Endodermal cell (in vitro differentiated cells): Measurements from ENCODE around the gene SLC22A14. TPM values are rescaled to one million over a fixed set of nuclear protein-coding genes. Genes with fewer than 3 reads are reported as not detected.

Experiments used
- DNase-seq: peaks from one replicate; pipeline ENCODE4 v3.0.0-alpha.2; 2017
- H3K27ac ChIP-seq: 2 replicates; pipeline ENCODE4 v1.5.1; 2013; ENCODE audit warnings: mild to moderate bottlenecking, low read depth, low read length, moderate library complexity
- H3K27me3 ChIP-seq: 2 replicates; pipeline ENCODE4 v1.6.1; 2013; ENCODE audit warnings: mild to moderate bottlenecking, low read length, moderate library complexity; ENCODE audit not compliant: insufficient read depth, control insufficient read depth, poor library complexity, severe bottlenecking
- H3K36me3 ChIP-seq: 2 replicates; pipeline ENCODE4 v1.7.0; 2013; ENCODE audit warnings: mild to moderate bottlenecking, low read length, moderate library complexity; ENCODE audit not compliant: control insufficient read depth, insufficient read depth
- H3K4me1 ChIP-seq: one replicate; pipeline ENCODE4 v1.7.0; 2013; ENCODE audit warnings: low read length; ENCODE audit not compliant: control insufficient read depth, insufficient read depth
- H3K4me3 ChIP-seq: 2 replicates; pipeline ENCODE4 v1.5.1; 2013; ENCODE audit warnings: mild to moderate bottlenecking, low read length, moderate library complexity
- H3K9ac ChIP-seq: 2 replicates; pipeline ENCODE4 v1.6.1; 2013; ENCODE audit warnings: mild to moderate bottlenecking, low read length, moderate library complexity; ENCODE audit not compliant: poor library complexity, severe bottlenecking; ENCODE audit errors: extremely low read depth
- H3K9me3 ChIP-seq: 2 replicates; pipeline ENCODE4 v1.6.1; 2013; ENCODE audit warnings: mild to moderate bottlenecking, low read length, moderate library complexity; ENCODE audit not compliant: control insufficient read depth
- H3K27ac Mint-ChIP-seq: 2 replicates; pipeline ENCODE4 v1.8.0; 2020; ENCODE audit warnings: mixed read lengths
- H3K27me3 Mint-ChIP-seq: 2 replicates; pipeline ENCODE4 v1.8.0; 2021; ENCODE audit warnings: mild to moderate bottlenecking, mixed read lengths; ENCODE audit not compliant: insufficient read depth
- H3K36me3 Mint-ChIP-seq: 2 replicates; pipeline ENCODE4 v1.8.0; 2020; ENCODE audit warnings: low read depth, mixed read lengths
- H3K4me1 Mint-ChIP-seq: 2 replicates; pipeline ENCODE4 v1.8.0; 2020; ENCODE audit warnings: mixed read lengths
- H3K4me3 Mint-ChIP-seq: 2 replicates; pipeline ENCODE4 v1.8.0; 2020; ENCODE audit warnings: mild to moderate bottlenecking, moderate library complexity, mixed read lengths
- H3K9me3 Mint-ChIP-seq: 2 replicates; pipeline ENCODE4 v1.8.0; 2020; ENCODE audit warnings: mild to moderate bottlenecking, mixed read lengths
- CTCF ChIP-seq: fragments of 200-600 bp; sonication (generic); conservative IDR thresholded peaks from 2 replicates; pipeline ENCODE4 v1.5.0; 2021; ENCODE audit warnings: antibody characterized with exemption, mild to moderate bottlenecking
- WGBS, 2 experiments: methylation state at CpG; one replicate each; pipeline versions ENCODE4 v1.1.5 to v1.1.7; 2013; ENCODE audit warnings: missing lambda C conversion rate in 2 of 2, mixed read lengths in 1 of 2; ENCODE audit not compliant: insufficient coverage in 1 of 2, insufficient read length in 1 of 2; 5-methylcytosine and 5-hydroxymethylcytosine counted together
- total RNA-seq, 2 donors: library from RNA; stranded (reverse); fragmentation: NEBNext Ultra II Directional in 1 of 2; extraction: Animal tissue kit (Norgen Biotek cat#: 25700) in 1 of 2; gene quantifications; 2 replicates in 1 of 2; 3 replicates in 1 of 2; pipeline ENCODE4 v1.2.1, GENCODE V29; 2021

The SLC22A14 gene
- total RNA-seq, 2 donors from 2014 or later, result 0.20 TPM; not detected in 1

GRCh38 chr3:38311941-38312340 lies 29.8 kb downstream of the SLC22A14 start:
- Histone ChIP-seq H3K27me3 (no peaks in the 10 kb centered on the region), H3K4me1 (peaks cover 4% of the 10 kb centered on the region), H3K27ac (no peak overlapping the region), H3K36me3 (no peaks in the 10 kb centered on the region), H3K9me3 (no peaks in the 10 kb centered on the region), H3K4me3 (no peak overlapping the region), H3K9ac (no peak overlapping the region)
- DNase-seq, result no peak
- 79 to 86% methylated on average over 1 to 2 of the region's 2 CpGs for WGBS, 2 experiments
- Mint-ChIP-seq H3K36me3 (no peaks in the 10 kb centered on the region), H3K27me3 (peaks cover 27% of the 10 kb centered on the region), H3K27ac (no peak overlapping the region), H3K4me3 (no peak overlapping the region), H3K4me1 (peaks cover 2% of the 10 kb centered on the region), H3K9me3 (no peaks in the 10 kb centered on the region)
- TF ChIP-seq CTCF, result no peak

- H3K4me1 ChIP-seq, result peaks cover 4% of the 10 kb centered on the region
- no peaks in the 10 kb centered on the region for H3K9me3 ChIP-seq
- DNase-seq, result no peak
- no peak overlapping the region for H3K9ac ChIP-seq
- peaks cover 2% of the 10 kb centered on the region for H3K4me1 Mint-ChIP-seq
- H3K27ac Mint-ChIP-seq, result no peak overlapping the region
- no peak overlapping the region for H3K4me3 ChIP-seq
- no peaks in the 10 kb centered on the region for H3K36me3 Mint-ChIP-seq
- TF ChIP-seq CTCF, result no peak
- H3K36me3 ChIP-seq, result no peaks in the 10 kb centered on the region
- no peaks in the 10 kb centered on the region for H3K9me3 Mint-ChIP-seq
- WGBS, 2 experiments, result 80 to 94% methylated on average over 1 to 2 of the region's 3 CpGs
- peaks cover 27% of the 10 kb centered on the region for H3K27me3 Mint-ChIP-seq
- no peak overlapping the region for H3K27ac ChIP-seq
- H3K27me3 ChIP-seq, result no peaks in the 10 kb centered on the region
- no peak overlapping the region for H3K4me3 Mint-ChIP-seq
Observed at GRCh38 chr3:38312356-38312755, 30.3 kb downstream of the SLC22A14 start.

- H3K4me1 ChIP-seq, result peaks cover 4% of the 10 kb centered on the region
- H3K9me3 Mint-ChIP-seq, result no peaks in the 10 kb centered on the region
- no peak overlapping the region for H3K9ac ChIP-seq
- peaks cover 2% of the 10 kb centered on the region for H3K4me1 Mint-ChIP-seq
- no peak overlapping the region for H3K4me3 Mint-ChIP-seq
- H3K27ac Mint-ChIP-seq, result no peak overlapping the region
- H3K36me3 ChIP-seq, result no peaks in the 10 kb centered on the region
- H3K27me3 ChIP-seq, result no peaks in the 10 kb centered on the region
- H3K27me3 Mint-ChIP-seq, result peaks cover 26% of the 10 kb centered on the region
- no peak overlapping the region for H3K4me3 ChIP-seq
- no peak for TF ChIP-seq CTCF
- H3K9me3 ChIP-seq, result no peaks in the 10 kb centered on the region
- H3K36me3 Mint-ChIP-seq, result no peaks in the 10 kb centered on the region
- WGBS, 2 experiments, result 83 to 93% methylated on average over 1 to 5 of the region's 5 CpGs
- DNase-seq, result no peak
- no peak overlapping the region for H3K27ac ChIP-seq
Observed at GRCh38 chr3:38313263-38313662, 31.2 kb downstream of the SLC22A14 start.
